ENCODE measurements around the gene RASSF4.

The RASSF4 gene, protein sequence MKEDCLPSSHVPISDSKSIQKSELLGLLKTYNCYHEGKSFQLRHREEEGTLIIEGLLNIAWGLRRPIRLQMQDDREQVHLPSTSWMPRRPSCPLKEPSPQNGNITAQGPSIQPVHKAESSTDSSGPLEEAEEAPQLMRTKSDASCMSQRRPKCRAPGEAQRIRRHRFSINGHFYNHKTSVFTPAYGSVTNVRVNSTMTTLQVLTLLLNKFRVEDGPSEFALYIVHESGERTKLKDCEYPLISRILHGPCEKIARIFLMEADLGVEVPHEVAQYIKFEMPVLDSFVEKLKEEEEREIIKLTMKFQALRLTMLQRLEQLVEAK

DNA sequence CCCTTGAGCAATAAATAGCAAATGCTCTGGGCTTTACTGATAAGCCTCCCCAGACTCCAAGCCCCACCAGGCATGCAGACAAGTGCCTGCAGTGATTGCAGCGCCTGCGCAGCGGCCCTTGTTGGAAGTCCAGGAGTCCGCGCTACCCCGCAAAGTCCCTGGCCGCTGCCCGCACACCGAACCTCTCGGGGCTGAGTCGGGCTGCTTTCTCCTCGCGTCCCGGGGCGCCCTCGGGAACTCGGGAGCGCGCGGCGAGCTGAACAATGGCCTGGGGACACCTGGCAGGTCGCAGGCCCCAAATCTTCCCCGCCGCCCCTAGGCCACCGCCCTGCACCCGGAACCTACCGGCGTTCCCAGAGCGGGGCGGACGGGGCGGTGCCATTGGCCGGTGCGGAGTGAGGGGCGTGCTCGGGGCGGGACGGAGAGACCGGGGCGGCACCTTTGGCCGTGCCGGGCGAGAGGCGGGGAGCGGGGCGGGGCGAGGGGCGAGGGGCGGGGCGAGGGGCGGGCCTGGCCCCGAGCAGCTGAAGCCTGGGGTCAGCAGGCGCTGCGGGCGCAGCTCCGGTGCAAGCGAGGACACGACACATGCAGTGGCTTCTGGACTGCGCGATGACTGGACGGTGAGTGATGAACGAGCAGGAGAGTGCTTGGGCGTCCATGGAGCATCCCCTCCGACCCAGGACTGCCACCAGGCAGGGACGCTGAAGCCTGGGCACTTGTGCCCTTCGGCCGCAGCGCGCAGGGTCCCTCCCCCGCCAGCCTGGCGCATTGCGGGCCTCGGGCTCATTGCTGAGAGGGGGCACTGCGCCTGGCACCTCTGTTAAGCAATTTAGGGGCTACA is at the start of gene RASSF4:
TSS of gene RASSF4 (plus strand) at position 556 of the 841 bp plus-strand sequence. CDS start 10,401 bp downstream, outside the sequence.
- FAIRE-seq, result no peak

DNA sequence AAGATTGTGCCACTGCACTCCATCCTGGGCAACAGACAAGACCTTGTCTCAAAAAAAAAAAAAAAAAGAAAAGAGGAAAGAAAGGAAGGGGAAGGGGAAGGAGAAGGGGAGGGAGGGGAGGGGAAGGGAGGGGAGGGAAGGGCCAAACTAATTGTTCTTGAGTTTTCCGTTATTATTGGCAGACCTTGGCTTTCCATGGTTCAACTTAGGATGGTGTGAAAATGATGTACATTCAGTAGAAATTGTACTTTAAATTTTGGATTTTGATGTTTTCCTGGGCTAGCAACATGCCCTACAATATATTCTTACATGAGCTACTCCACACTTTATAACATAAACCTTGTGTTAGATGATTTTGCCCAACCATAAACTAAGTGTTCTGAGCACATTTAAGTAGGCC is 49.7 kb upstream of the RASSF4 start:
- FAIRE-seq, result no peak

DNA sequence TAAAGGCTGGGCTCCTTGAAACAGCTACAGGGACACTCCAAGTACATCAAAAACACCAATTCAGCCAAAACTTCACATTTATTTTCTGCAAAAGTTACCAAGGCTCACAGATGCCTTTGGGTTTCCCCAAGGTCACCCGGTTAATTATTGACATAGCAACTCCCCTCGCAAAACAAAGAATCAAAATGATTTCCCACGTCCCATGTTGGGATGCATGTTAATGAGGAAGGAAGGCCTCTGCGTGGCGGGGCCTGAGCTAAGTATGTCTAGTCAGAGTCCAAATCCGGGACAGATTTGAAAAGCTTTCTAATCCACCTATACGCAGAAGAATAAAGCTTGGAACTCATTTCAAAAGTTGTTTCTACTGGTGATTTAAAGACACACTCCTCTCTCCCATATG is 49.0 kb upstream of the RASSF4 start:
- no peak for FAIRE-seq

DNA sequence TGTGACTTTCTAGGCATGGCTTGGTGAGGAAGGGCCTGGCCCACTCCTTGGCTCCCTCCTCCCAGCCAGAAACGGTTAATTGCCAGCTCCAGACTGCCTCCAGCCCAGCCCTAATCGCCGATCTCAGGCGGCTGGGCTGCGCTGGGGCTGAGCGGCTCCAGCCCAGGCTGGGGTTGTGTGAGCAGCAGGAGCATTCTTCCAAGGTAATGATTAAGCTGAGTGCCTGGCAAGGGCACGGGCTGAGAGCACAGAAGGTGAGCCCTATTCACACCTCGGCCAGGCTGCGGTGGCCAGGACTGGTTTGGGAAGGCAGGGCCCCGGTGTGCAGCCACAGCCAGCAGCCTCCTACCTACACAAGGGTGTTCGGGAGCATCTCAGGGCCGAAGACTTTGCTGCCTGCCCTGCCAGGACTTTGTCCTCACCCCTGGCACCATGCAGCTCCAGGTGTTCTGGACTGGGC is 48.5 kb upstream of the RASSF4 start, which contains the start of gene TMEM72:
TSS of gene TMEM72 (plus strand) at position 257 of the 460 bp plus-strand sequence. CDS start at position 433, 176 bp downstream.
- FAIRE-seq, result no peak

DNA sequence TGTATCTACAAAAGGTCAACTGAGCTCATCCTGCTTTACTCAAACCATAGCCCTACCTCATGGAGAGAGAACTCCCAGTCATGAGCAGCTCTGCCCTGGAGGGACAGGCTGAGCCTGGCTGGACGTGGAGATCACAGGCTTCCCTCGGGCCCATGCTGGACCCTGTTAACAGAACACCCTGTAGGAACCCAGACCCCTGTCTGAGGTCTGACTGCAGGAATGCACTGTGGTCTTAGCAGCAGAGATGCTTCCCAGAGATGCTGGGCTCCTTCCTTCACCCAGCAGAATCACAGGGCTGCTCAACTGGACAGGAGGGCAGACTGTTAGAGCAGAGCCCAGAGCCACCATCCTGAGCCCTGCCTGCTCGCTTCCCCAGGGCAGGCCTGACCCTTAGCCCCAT is 47.7 kb upstream of the RASSF4 start:
- no peak for FAIRE-seq

DNA sequence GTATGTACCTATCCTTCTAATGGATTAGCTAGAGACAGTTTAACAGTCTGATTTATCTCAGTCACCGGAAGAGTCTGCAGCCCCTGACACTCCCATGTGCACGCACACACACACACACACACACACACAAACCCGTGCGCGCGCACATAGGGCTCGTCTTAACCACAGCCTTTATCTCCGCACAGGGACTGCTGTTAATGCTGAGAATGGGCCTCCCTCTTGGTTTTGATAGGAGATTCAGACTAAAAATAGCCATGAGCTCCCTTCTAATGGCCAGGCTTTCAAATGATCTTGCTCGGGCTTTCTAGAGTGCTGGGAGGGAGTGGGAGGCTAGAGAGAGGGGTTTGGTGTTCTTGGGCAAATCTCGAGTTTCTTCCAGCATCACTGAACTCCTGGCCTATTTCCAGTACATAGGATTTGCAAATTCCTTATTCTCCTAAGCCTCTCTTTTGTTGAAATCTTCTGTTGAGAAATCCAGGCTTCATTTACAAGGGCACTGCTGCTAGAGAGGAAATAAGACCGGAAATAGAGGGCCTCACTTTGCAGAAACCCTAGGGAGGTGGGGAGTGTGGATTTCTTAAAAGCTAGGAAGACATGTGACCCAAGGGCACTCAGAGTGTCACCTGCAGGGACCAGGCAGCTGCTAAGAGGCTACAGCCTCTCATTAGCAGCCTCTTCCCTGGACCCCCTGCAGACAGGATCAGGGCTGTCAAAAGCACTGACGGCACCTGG is 46.1 kb upstream of the RASSF4 start:
- FAIRE-seq, result no peak

DNA sequence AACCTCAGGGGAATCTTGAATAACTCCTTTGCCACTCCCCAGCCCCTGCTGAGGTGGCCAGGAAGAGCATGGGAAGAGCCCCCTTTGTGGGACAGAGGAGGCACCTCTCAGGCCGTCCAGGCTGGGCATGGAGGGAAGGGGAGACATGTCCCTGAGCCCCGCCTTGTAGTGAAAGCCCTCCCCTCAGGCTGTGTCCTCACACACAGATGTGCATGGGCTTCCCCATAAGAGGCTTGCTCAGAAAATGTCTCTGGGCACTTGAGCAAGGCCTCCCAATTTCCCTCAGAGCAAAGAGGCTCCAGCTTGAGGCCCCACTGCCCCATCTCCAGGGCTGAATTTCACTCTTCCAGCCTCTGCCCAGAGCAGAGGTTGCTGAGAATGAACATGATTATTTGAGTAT is 44.7 kb upstream of the RASSF4 start:
- no peak for FAIRE-seq

DNA sequence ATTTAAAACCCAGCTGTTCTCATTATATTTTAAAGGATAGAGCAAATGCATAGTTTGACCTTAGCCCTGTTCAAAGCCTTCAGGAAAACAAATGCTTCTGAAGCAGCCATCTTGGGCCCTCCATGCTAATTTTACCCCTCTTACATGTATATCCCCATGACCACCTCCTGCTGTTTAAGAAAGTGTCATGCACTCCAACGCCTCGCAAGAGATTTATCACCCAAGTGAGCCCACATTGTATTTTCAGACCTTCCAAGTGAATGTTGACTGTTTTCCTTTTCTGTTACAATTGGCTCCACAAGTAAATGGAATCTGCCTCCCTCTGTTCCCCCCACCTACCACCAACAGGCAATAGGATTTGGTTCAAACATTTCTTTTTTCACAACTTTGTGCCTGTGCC is 43.2 kb upstream of the RASSF4 start:
- FAIRE-seq, result no peak

DNA sequence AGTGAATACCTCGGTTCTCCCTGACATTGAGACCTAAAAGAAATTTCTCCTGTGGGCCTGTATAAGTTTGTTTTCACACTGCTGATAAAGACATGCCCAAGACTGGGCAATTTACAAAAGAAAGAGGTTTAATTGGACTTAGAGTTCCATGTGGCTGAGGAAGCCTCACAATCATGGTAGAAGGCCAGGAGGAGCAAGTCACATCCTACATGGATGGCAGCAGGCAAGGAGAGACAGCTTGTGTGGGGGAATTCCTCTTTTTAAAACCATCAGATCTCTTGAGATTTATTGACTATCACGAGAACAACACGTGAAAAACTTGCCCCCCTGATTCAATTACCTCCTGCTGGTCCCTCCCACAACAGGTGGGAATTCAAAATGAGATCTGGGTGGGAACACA is 41.8 kb upstream of the RASSF4 start:
- FAIRE-seq, result no peak

DNA sequence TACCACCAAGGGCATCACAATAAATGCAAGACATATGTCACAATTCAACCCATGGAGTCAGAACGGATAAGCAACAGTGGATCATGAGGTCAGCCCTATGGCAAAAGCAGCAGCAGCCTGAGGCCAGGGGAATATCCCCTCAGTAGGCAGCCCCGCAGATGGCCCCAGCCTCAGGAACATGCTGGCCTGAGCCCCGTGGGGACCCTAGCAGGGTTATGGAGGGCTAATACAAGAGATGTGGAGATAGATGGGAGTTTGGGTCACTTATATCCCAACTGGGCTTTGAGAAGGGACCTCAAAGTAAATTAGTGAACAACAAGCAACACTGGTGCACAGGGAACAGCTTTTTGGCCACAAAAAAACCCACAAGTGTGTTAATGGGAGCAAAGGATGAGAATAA is 39.4 kb upstream of the RASSF4 start:
- FAIRE-seq, result no peak

DNA sequence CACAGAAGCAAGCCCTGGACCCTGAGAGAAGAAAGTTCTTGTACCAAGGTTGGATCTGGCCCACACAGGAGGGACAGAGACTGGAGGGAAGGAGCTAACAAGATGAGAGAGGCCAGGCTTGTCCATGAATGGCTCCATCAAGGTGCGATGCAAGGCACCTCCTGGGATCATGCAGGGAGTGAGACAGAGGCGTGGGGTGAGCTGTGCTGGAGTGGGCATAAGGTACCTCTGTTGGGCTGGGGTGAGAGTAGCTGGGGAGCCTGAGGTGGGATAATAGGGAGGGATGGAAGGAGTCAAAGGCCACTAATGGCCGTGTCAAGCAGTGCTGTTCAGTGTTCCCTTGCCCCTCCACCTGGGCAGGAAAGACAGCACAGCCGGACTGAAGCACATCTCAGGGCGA is 38.5 kb upstream of the RASSF4 start:
- FAIRE-seq, result no peak

DNA sequence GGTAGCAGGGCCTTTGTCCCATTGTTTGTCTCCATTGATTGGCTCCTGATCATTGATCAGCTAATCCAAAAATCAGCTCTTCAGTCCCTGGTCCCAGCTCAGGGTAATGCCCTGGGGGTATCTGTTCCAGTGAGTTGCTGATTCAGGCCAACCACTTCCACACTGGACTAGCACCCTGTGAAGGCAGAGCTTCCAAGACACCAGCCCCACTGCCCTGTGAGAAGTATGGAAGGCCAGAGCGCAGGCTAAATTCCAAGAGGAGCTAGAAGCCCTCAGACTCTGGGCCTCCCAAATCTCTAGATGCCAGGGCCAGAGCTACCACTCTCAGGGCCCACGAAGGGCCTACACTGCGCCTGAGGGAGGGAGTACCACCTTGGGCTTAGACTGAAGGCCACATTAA is 38.1 kb upstream of the RASSF4 start:
- FAIRE-seq, result no peak

DNA sequence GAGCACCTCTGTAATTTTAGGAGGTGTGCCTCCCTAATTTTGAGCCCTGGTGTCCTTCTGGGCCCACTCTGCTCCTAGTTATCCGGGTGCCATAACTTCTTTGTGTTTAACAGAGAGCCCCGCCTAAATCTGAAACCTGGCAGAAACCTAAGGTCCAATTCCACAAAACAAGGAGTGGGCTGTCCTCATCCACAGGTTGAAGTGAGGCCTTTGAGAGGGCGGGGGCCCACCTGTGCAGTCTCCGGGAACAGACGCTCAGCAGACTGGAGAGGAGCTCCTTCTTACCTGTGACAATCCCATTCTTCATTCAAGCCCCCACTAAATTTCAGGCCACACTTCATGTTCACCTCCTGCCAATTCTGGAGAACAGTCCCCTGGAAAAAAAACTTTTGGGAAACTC is 37.6 kb upstream of the RASSF4 start:
- FAIRE-seq, result no peak

DNA sequence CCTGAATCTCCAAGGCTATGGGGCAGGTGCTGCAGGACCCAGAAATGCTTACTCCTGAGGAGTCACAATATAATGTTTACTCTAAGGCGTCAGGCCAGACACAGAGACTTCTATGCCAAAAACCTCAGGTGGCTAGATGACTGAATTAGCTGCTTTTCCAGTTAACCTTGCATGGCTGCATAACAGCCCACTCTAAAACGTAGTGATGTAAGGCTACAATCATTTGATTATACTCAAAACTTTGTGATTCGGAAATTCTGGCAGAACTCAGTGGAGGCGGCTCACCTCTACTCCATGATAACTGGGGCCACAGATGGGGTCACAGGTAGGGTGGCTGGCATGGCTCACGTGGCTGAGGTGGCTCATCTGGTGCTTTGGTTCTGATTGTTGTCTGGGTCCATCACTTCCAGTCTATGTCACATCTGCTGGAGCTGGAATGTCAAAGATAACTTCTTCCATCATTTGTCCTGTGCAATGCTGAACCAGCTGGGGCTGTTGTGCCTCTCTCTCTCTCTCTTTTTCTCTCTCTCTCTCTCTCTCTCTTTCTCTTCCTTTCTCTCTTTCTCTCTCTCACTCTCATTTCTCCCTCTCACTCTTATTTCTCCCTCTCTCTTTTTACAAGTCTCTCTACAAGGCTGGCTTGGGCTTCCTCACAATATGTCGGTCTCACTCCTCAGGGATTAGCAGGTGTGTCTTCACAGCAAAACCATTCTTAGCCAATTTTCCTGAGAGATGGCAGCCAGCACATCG is 36.6 kb upstream of the RASSF4 start:
- no peak for FAIRE-seq

DNA sequence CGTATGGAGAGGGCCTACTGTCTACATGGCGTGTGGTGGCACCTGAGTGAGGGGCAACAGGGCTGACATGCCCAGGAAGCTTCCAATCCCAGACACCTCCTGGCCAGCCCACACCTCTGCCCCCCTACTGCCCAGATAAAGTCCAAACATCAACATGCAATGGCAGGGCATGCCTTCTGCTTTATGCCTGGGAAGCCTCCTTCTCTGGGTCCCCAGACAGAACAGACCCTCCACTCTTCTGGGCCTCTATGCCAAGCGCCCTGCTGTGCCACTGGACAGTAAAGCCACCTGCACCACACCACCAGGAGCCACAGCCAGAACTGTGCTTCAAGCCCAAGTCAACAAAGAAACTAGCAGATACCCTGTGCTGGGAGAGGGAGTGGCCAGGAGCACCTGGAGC is 36.0 kb upstream of the RASSF4 start:
- FAIRE-seq, result no peak

DNA sequence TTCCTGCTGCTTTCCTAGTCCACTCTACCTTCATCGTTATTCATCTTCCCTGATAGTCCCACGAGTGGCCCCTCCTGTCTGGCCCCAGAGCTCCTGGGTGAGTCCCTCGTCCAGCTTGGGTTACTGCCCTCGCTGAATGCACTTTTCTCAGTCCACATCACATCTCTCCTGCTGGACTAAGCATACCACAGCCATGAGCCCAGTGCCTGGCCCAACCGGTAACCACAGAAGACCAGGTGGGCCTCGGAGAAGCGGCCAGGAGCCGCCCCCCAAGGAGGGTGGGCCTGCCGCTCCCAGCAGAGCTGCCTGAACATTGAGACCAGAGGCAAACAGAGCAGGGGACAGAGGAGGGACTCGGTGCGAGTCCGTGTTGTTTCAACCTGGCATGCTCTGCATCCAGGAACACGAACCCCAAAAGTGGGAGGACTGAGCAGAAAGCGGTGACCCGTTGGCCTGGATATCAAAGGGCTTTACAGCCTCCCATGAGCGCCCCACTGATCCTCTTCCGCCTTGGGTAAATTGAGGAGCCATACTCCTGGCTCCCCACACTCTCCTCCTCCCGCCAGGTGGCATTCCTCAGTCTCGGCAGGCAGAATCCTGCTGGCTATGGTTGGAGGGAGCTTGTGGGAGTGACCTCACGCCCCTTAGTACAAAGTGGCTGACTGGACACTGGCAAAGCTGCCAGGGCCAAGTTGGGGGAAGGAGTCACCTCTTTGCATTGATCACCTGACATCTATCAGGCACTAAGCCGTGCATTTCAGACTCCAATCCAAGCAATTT is 35.2 kb upstream of the RASSF4 start:
- no peak for FAIRE-seq

DNA sequence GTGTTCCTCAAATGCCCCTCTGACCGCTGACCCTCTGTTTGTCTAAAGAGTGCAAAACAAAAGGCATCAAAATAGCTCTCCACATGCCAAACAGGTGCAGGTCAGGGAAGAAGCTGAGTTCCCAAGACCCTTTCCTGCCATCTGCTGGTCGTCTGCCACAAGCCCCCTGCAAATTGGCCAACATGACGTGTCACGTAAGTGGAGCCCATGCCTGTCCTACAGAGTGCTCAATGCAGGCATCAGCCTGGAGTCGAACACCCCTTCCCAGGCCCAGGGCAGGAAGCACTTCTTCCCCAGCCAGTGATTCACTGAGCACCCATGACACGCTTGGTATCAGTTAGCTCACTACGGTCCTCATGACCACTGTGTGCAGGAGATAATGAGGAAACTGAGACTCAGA is 34.4 kb upstream of the RASSF4 start:
- no peak for FAIRE-seq

DNA sequence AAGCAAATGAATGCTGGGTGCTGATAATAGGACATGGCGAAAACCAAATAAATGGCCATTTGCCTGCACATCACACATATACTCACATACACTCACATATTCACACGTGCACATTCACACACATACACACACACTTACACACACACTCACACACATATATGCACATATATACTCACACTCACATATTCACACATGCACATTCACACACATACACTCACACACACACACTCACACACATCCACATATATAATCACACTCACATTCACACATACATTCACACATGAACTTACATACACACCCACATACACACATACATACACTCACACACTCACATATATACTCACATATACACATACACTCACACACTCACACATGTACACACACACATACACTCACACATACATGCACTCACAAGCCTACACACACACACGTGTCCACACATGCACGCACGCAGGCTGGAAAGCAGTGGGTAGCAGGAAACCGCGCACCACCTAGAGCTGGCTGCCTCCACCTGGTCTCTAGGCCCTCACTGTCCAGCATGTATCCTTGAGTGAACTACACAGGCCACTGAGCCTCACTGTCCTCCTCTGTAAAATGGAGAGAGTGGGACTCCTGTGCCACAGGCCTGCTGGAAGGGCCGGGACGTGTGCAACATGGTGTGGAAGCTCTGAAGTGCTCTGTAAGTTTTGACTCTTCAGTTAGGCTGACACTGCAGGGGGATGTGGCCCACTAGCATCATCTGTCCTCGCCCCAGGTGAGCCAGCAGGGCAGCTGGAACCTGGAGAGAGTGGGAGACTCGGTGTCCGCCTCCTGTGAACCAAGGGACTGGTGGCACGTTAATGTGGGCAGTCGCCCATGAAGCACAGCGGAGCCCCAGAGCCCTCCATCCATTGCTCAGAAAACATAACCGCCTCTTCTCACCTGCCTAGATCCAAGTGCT is 33.5 kb upstream of the RASSF4 start:
- no peak for FAIRE-seq

DNA sequence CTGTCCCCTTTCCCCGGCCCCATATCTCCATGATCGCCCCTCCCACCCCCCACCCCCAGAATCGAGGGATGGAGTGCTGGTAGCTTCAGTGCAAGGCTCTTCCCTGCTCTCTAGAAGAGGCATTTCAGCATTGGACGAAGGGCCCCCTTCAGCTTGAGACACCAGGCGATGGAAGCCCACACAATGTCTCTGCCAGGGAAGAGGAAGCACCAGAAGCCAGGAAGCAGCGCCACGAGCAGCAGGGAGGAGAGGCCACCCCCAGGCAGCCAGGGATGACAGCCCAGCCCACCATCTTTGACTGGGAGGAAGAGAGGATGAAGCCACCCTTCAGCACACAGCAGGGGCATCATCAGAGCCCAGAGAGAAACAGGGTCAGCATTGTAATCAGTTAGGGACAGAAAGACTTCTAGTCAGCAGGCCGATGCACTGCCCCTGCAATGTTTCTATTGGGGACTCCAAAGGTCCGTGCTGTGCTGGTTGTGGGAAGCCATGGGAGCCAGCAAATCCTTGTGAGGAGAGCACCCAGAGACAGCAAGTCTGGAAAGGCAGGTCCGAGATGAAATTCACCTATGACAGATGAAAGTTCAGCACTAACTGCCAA is 32.8 kb upstream of the RASSF4 start:
- FAIRE-seq, result no peak

DNA sequence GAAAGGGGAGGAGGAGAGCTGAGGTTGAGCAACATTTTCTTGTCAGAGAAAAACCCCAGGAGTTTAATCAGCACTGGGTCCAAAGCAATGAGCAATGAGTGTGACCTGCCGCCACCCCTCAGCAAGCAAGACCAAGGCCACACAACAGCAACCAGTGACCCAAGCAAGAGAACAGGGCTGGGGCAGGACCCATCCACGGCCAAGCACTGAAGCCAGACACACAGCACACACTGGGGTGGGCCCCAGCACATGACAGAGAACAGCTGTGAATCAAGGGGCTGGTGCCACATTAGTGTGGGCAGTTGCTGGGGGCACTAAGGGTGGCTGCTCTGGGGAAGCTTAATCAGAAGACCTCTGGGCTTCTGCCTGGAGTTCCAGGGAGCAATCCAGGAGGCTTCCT is 32.2 kb upstream of the RASSF4 start:
- no peak for FAIRE-seq

Data from G401.6 (cell line).